ENCODE data around the gene AGTPBP1.
"Not testable (repeated sequence)": the region's sequence is repeated elsewhere in the genome, so short reads cannot be mapped to it uniquely, and the experiment has no call there.

The AGTPBP1 gene

GRCh38 chr9:85741875-85742596 lies at the start of gene AGTPBP1:
TSS of gene AGTPBP1 (minus strand) at chr9:85741954. CDS start at chr9:85712533, 29,421 bp downstream.
- DNase-seq (ENCODE audit: low spot score) (peak; percentile 94), FAIRE-seq (peak; percentile 96)

- not testable (repeated sequence) for DNase-seq (ENCODE audit: low spot score)
- FAIRE-seq = peak; percentile 5
Observed at GRCh38 chr9:85786116-85786515, 44.4 kb upstream of the AGTPBP1 start.

- FAIRE-seq; DNase-seq (ENCODE audit: low spot score): not testable (repeated sequence)
Observed at GRCh38 chr9:85773844-85774243, 32.1 kb upstream of the AGTPBP1 start.

- not testable (repeated sequence) for DNase-seq (ENCODE audit: low spot score); FAIRE-seq
Observed at GRCh38 chr9:85761802-85762201, 20.0 kb upstream of the AGTPBP1 start.

GRCh38 chr9:85757716-85758115 lies 16.0 kb upstream of the AGTPBP1 start:
- DNase-seq (ENCODE audit: low spot score); FAIRE-seq: not testable (repeated sequence)

- not testable (repeated sequence) for DNase-seq (ENCODE audit: low spot score); FAIRE-seq
Observed at GRCh38 chr9:85756216-85756615, 14.5 kb upstream of the AGTPBP1 start.

GRCh38 chr9:85746309-85746708 lies 4.6 kb upstream of the AGTPBP1 start:
- DNase-seq (ENCODE audit: low spot score) (no peak), FAIRE-seq (no peak)

GRCh38 chr9:85745203-85745602 lies 3.4 kb upstream of the AGTPBP1 start:
- FAIRE-seq (no peak), DNase-seq (ENCODE audit: low spot score) (no peak)

GRCh38 chr9:85744480-85744879 lies 2.7 kb upstream of the AGTPBP1 start:
- FAIRE-seq (no peak), DNase-seq (ENCODE audit: low spot score) (no peak)

- FAIRE-seq (peak; percentile 67), DNase-seq (ENCODE audit: low spot score) (peak; percentile 67)
Observed at GRCh38 chr9:85743275-85744128, 1.7 kb upstream of the AGTPBP1 start.

GRCh38 chr9:85742597-85742936 lies 813 bp upstream of the AGTPBP1 start:
- DNase-seq (ENCODE audit: low spot score) = no peak
- no peak for FAIRE-seq

- no peak for FAIRE-seq
- DNase-seq (ENCODE audit: low spot score) = peak; percentile 46
Observed at GRCh38 chr9:85741095-85741874, 469 bp downstream of the AGTPBP1 start.

GRCh38 chr9:85740787-85741094 lies 1.0 kb downstream of the AGTPBP1 start:
- FAIRE-seq (no peak), DNase-seq (ENCODE audit: low spot score) (no peak)

- FAIRE-seq = no peak
- no peak for DNase-seq (ENCODE audit: low spot score)
Observed at GRCh38 chr9:85738509-85738908, 3.2 kb downstream of the AGTPBP1 start.

- no peak for DNase-seq (ENCODE audit: low spot score)
- FAIRE-seq = no peak
Observed at GRCh38 chr9:85737671-85738070, 4.1 kb downstream of the AGTPBP1 start.

- no peak for DNase-seq (ENCODE audit: low spot score)
- no peak for FAIRE-seq
Observed at GRCh38 chr9:85730916-85731630, 10.7 kb downstream of the AGTPBP1 start.

GRCh38 chr9:85729882-85730281 lies 11.9 kb downstream of the AGTPBP1 start:
- DNase-seq (ENCODE audit: low spot score) (no peak), FAIRE-seq (no peak)

GRCh38 chr9:85727500-85727899 lies 14.3 kb downstream of the AGTPBP1 start:
- DNase-seq (ENCODE audit: low spot score) = no peak
- FAIRE-seq = no peak

- DNase-seq (ENCODE audit: low spot score) (no peak), FAIRE-seq (no peak)
Observed at GRCh38 chr9:85726737-85727136, 15.0 kb downstream of the AGTPBP1 start.

GRCh38 chr9:85723215-85723614 lies 18.5 kb downstream of the AGTPBP1 start:
- no peak for DNase-seq (ENCODE audit: low spot score)
- FAIRE-seq = no peak

- not testable (repeated sequence) for FAIRE-seq; DNase-seq (ENCODE audit: low spot score)
Observed at GRCh38 chr9:85719411-85719810, 22.3 kb downstream of the AGTPBP1 start.

Measured in urothelium cell line (cell line).